Suppressor macrophage treated with lipopolysaccharide for 4 hours (primary cell): ENCODE results near the gene PHLDA1.

ENCODE experiments used
- DNase-seq: peaks from one replicate; pipeline ENCODE4 v3.0.0-alpha.2; 2020

The PHLDA1 gene

DNA sequence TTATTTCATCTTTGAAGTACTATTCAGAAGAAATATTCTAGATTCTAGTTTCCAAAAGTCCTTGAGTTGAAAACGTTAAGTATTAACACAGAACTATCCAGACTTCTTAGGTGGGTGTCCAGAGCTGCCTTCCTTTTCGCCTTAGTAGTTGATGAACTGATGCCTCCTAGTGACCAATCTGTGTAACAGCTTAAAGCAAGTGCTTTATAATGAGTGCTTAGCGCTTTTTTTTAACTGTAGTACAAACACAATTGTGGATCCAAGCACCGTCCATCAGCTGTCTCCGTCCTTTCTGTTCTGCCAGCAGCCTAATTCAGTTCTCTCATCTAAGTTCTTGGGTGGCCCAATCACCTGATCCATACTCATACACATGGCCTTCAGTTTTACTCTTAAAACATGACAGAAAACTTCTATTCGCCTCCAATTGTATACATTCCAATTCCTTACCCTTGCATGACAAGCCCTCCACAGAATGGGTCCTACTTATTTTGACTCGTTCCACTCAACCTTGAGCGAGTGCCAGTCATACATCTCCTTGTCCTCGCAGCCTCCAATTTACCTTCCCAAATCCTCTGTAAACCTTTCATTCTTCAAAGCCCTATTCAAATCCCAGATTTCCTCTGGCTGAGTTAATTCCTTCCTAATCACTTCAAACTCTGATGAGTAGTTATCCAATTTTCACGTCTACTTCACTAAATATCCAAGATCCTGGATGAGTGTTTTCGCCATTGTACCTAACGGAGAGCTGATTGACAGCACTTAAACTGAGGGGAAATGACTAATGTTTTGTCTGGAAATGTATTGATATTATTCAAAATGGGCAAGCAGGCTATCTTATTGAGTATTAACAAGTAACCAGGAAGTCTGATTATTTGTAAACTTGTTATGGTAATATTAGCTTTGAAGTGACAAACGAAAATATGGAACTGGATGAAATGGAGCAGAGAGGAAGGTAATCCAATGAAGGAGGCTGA, 5.8 kb upstream of the PHLDA1 start:
- DNase-seq = peak; percentile 79

GRCh38 chr12:76035045-76035444, 3.5 kb upstream of the PHLDA1 start:
- no peak for DNase-seq

DNA sequence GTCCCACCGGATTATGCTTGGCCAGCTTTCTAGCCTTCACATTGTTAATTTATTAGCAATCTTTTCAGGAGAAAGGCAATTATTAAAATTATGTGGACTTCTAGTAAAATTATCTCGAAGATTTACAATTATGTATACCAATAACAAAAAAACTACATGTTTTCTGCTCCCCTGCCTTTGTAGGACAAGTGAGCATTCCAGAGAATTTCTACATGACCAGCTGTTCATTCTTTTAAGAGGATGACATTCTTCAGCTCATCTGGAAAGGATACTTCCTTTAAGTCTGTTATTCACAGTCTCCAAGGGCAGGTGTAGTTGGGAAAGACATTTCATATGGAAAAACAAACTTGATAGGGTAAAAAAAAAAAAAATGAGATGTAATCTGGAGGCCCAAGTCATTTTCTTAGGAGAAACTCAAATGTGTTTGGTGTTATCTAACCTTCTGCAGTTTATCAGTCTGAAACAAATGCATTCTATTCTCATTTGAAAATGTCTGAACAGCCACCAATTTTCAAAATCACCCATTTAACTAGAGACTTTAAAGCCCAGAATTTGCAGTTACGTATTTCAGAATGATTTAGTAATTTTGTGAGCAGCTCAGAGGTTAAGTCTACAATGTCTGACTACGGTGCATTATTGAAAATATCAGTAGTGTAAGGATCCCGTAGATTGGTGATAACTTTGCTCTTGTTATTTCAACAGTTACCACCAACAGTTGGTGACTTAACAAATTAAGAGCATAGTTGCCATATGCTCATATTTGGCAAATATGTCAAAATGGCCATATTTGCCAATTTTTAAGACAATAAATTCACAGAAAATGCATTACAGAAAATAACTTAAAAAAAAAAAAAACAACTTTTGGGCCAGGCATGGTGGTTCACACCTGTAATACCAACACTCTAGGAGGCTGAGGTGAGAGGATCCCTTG, 1.8 kb upstream of the PHLDA1 start:
- DNase-seq = no peak

- peak; percentile 81 for DNase-seq
Observed at GRCh38 chr12:76032043-76032981, 736 bp upstream of the PHLDA1 start.

DNA sequence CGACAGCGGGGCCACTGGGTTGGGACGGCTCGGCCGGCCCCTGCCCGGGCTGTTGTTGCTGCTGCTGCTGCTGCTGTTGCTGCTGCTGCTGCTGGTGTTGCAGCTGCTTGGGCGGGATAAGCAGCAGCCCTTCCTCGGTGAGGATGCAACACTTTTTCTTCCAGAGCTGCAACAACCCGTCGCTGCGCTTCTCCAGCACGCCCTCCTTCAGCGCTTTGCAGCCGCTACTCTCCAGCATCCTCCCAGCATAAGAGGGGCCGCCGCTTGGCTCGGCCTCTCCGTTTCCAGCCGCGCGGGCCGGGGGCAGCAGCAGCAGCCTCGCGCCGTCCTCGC, 529 bp downstream of the PHLDA1 start:
- no peak for DNase-seq

GRCh38 chr12:76030341-76031080, 1.1 kb downstream of the PHLDA1 start:
- DNase-seq = peak; percentile 61

GRCh38 chr12:76029982-76030340, 1.6 kb downstream of the PHLDA1 start:
- peak; percentile 47 for DNase-seq

GRCh38 chr12:76028571-76029277, 2.9 kb downstream of the PHLDA1 start:
- DNase-seq = peak; percentile 35

DNA sequence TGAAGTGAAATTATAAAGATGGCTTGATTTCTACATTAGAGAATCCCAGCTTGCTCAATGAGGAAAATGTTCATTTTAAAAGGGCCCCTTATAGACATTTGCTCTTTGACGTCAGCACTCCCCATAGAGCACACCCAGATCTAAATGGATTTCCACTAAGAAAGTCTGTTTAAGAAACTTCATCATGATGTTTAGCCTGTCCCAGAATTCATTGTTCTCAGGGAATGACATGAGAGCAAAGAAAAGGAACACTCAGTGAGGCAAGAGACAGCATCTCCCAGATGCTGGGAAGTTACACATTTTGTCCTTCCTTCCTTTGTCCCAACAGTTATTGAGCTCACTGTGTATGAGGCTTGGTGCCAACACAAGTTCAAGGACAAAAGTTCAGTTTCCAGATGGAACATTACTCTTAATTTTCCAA, 4.9 kb downstream of the PHLDA1 start:
- DNase-seq = no peak

DNA sequence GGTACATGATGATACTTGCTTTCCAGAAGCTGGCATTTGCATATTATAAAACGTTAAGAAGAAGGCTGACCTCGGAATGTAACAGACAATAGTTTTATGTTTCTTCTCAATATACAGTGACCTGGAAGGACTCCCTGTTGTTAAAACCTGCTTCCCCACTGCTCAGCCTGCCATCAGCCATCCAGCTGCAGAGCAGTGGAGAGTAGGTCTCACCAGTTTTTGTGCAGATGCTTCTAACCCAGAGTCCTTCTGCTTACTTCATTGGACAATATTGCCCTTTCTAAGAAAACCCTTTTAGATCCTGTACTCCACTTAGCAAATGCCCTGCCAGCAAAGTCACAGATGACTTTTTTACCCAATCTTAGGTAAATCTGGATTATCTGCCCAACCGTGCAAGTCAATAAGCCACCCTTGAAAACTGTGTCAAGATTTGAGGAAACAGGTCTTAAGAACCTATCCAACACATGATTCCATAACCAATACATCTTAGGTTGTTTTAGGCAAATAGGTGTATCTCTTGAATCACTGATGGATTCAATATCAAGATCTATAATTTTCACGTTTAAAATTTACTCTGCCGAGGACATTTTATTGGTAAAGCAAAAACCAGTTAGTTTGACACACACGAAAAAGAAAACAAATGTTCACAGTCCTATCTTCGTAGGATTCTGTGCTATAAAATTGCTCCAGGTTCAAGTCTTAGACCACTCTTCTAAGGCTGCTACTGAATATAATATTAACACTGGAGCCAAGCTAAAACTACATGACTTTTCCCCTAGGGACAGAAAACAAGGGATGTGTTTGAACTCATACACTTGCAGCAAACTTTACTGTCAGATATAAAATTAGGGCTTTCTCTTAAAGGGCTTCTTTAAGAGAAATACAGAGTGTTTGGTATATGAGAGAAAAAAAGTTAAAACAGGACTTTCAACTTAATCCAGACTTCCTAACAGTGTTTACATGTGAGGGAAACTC, 5.7 kb downstream of the PHLDA1 start:
- DNase-seq = no peak

- DNase-seq = peak; percentile 63
Observed at GRCh38 chr12:76024942-76025600, 6.5 kb downstream of the PHLDA1 start.

DNA sequence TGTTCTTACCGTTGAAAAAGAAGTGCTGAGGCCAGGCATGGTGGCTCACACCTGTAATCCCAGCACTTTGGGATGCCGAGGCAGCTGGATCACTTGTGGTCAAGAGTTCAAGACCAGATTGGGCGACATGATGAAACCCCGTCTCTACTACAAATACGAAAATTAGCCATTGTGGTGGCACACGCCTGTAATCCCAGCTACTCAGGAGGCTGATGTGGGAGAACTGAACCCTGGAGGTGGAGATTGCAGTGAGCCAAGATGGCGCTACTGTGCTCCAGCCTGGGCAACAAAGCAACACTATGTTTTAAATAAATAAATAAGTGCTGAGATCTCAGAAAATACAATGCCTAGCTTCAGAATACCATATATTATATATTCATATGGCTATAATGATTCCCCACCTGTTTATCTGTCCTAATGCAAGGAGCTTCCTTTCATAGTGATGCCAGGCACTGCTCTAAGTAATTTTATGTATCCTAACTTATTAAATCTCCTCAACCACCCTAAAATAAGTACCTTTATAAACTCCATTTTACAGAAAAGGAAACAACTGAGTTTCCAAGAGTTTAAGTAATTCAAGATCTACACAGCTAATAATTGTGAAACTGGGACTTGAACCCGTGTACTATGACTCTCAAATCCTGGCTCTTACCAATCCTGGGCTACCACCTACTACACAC, 7.3 kb downstream of the PHLDA1 start:
- DNase-seq = no peak

- DNase-seq = no peak
Observed at GRCh38 chr12:76023069-76023690, 8.4 kb downstream of the PHLDA1 start.

GRCh38 chr12:76022506-76022905, 9.1 kb downstream of the PHLDA1 start:
- DNase-seq = no peak

GRCh38 chr12:76020731-76021672, 10.6 kb downstream of the PHLDA1 start:
- DNase-seq = peak; percentile 86

DNA sequence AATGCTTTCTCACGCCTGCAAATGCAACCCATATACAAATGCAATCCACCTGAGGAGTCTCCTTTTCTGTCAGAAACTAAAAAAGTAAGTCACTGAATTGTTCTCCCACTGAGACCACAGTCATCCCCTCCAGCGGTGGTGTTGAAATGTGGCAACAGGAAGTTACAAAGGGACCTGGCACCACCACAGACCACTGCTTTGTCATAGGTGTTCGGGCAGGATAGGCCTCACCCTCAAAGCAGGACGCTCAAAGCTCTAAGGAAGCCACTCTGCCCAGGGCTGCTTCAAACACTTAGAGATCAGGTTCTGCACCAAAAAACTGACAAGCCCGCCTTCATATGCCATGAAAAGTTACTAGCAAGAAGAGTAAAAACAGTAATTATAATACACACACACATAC, 11.3 kb downstream of the PHLDA1 start:
- peak; percentile 59 for DNase-seq

GRCh38 chr12:76018672-76019071, 12.9 kb downstream of the PHLDA1 start:
- no peak for DNase-seq
